GM20000 (cell line): Measurements from ENCODE around the gene PRKAR1A.

Source experiments
- DNase-seq: peaks from one replicate; pipeline ENCODE4 v3.0.0; 2012; ENCODE audit warnings: low spot score
- CTCF ChIP-seq: IDR thresholded peaks from 2 replicates; pipeline ENCODE4 v1.5.1; 2012; ENCODE audit warnings: mild to moderate bottlenecking, control low read depth; ENCODE audit errors: extremely low read depth, missing control alignments

The PRKAR1A gene

DNA sequence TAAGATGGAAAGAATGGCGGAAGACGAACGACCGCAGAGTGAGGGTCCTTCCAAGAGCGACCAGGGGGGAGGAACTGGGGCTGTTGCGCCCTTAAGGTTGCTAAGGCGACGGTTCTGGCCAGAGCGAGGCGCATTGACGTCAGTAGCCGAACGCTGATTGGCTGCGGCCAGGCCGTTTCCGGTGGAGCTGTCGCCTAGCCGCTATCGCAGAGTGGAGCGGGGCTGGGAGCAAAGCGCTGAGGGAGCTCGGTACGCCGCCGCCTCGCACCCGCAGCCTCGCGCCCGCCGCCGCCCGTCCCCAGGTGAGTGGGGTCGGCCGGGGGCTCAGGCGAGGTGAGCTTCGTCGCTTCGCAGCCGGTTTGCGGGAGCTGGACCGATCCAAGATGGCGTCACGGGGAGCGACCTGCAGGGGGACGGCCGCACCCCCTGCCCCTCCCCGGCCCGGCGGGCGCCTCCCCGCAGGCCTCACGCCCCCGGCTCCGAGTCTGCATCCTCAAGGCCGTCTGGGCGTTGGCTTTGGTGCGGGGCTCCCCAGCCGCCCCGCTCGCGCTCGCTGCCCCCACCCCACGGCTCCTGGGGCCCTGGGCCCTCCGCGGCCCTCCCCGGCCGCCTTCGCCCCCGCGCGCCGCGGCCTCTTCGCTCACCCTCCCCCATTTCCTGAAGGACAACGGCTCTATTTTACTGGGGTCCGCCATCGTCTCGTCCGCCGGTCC is at the start of gene PRKAR1A:
TSS of gene PRKAR1A (plus strand) at position 184 of the 713 bp plus-strand sequence. CDS start 2,970 bp downstream, outside the sequence.
- TF ChIP-seq CTCF = no peak
- peak; percentile 98 for DNase-seq

DNA sequence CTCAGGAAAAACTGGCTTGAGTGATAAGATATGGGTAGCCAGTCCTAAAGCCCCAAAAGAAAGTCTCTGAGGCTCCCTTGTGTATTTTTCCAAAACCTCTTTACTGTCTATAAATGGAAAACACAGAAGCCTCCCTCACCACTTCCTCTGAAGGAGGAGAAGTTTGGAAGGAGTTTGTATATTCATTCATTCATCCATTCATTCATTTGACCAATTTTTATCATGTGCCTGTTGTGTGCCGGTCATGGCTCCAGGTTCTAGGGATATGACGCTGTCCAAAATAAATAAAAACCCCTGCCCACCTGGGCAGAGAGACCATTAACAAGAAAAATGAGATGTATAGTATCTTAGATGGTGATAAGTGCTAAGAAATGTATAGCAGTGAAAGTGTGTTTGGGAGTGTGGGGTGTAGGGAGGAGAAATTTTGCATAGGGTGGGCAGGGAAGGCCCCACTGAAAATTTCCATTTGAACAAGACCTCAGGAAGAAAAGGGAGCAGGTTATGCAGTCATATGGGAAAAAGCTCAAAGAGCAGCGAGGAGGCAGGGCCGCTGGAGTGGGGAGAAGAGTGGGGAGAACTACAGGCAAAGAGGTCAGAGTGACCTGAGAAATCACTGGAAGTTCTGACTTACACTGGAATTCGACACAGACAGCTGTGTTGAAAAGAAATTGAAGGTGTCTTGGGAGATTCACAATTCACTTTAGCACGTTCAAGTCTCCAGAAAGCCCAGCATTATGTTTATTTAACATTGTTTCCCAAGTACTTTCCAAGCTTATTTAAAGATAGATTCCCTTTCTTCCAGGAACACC is 48.8 kb upstream of the PRKAR1A start:
- DNase-seq = no peak
- no peak for TF ChIP-seq CTCF

DNA sequence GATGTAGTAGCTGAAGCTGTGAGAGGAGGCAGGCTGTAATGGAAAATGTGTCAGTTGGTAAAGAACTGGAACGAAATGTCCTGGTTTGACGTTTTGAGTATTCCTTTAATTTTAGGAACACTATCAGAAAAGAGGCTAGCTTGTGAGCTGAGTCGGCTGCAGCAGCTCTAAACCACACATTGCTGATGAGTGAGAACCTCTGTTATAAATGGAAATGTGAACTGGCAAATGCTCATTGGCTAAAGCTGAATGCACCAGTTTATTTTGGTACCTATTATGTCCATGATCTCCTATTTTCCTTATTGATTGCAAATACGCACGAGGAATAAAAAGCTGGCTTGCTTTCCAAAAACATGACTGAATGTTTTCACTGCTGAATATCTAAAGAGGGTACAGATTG is 43.9 kb upstream of the PRKAR1A start:
- DNase-seq = no peak
- TF ChIP-seq CTCF = no peak

DNA sequence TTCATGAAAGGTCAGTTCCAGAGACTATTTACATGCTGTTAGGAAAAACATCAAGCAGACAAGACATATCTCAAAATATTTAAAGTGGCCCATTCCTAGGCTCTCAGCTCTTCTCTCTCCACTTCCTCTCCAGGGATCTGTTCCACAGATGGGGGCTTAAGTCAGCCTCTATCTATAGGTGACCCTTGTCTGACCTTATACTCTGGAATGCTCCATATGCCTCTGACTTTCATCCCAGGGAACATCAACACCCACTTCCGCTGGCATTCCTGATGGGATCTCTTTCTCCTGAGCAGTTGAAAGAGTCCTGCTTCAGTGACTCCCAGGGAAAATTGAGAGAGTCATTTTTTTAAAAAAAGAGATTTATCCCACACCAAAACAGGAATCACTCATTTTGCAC is 43.4 kb upstream of the PRKAR1A start:
- no peak for DNase-seq

DNA sequence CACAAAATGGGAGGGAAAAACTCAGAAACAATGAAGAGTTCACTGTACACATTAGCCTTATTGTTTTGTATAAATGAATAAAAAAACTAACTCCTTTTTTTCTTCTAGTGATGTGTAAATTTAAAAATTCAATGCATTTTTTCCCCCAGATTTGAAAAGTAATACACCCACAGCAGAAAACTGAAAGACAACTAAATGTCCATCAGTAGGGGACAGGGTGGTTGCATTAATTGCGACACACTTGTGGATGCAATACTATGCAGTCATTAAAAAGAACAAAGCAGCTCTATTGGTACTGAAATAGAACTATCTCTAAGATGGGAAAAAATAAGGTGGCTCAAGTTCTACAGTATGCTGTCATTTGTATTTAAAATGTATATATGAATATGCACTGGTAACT is 41.3 kb upstream of the PRKAR1A start:
- no peak for TF ChIP-seq CTCF

More for the DNA sequence above, 43.4 kb upstream of the PRKAR1A start:
- TF ChIP-seq CTCF = no peak

DNA sequence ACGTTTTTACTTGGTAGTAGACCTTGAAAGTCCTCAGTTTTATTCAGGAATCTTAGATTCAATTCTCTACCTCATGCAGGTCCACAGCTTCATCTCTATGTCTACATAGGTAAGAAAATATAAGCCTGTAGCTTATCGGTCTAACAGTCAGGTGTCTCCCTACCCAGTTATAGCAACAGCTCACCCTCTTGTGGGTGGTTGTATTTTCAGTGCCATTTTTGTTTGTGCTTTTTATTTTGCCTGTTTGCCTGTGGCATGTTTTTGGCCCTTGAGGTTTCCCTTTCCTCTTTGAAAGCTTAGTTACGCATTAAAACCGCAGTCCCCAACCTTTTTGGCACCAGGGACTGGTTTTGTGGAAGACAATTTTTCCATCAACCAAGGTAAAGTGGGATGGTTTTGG is 31.3 kb upstream of the PRKAR1A start:
- no peak for TF ChIP-seq CTCF
- DNase-seq = no peak

More for the DNA sequence above, 41.3 kb upstream of the PRKAR1A start:
- no peak for DNase-seq

DNA sequence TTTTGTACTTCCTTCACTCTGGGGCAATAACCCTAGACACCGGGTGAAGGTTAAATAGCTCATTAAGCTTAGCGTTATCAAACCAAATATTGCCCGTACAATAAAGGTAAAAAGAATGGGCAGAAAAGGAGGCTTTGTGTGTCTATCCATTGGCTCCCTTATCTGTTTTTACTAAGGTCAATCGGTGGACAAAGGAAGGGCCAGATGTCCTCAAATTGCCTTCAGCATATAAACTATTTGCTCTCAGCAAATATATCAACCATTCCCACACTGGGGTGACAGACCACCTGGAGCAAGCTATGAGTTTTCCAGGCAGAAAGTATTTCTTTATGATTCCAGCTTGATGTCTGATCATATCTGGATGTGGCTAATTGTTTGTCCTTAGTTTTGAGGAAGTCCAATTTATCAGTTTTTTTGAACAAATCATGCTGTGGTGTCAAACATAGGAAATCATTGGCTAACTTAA is 29.6 kb upstream of the PRKAR1A start:
- no peak for DNase-seq
- no peak for TF ChIP-seq CTCF
